Ascending aorta (tissue), 2 donors: ENCODE data around the gene ZNF143. TPM values are rescaled to one million over a fixed set of nuclear protein-coding genes. Genes with fewer than 3 reads are reported as not detected.
"Not testable (repeated sequence)": the region's sequence is repeated elsewhere in the genome, so short reads cannot be mapped to it uniquely, and the experiment has no call there.

ENCODE experiments used
- DNase-seq, 2 donors: peaks; one replicate each; pipeline ENCODE4 v3.0.0-alpha.2; 2019; ENCODE audit warnings: low spot score in 2 of 2
- H3K27ac ChIP-seq, 2 donors: fragments of 200-600 bp; sonication (generic); one replicate each; pipeline ENCODE4 v1.5.1; 2016 to 2017; ENCODE audit warnings: mild to moderate bottlenecking in 1 of 2
- H3K27me3 ChIP-seq: fragments of 200-600 bp; sonication (generic); one replicate; pipeline ENCODE4 v1.5.1; 2017
- H3K36me3 ChIP-seq, 2 donors: fragments of 200-600 bp; sonication (generic); one replicate each; pipeline ENCODE4 v1.5.1; 2016
- H3K4me1 ChIP-seq, 2 donors: fragments of 200-600 bp; sonication (generic); one replicate each; pipeline ENCODE4 v1.5.1; 2016 to 2017; ENCODE audit warnings: mild to moderate bottlenecking in 1 of 2
- H3K4me3 ChIP-seq, 2 donors: fragments of 200-600 bp; sonication (generic); one replicate each; pipeline ENCODE4 v1.5.1; 2016 to 2017; ENCODE audit warnings: mild to moderate bottlenecking in 1 of 2
- H3K9me3 ChIP-seq, 2 donors: fragments of 200-600 bp; sonication (generic); one replicate each; pipeline ENCODE4 v1.5.1; 2016
- CTCF ChIP-seq, 3 experiments: fragments of 200-600 bp in 2 of 3; fragments of 450-650 bp in 1 of 3; sonication (generic) in 2 of 3; IDR thresholded peaks; one replicate each; pipeline ENCODE4 v1.5.1; 2016 to 2019; ENCODE audit warnings: antibody characterized with exemption in 3 of 3, mild to moderate bottlenecking in 1 of 3, moderate library complexity in 1 of 3
- intact Hi-C: fragments of 100-400 bp; cut with DNase I; formaldehyde crosslinking; loops from one replicate; pipeline ENCODE4 v1.15.1; 2023
- total RNA-seq: library from RNA; depleted of rRNA; stranded (reverse); fragments of >200 nt; gene quantifications from one replicate; pipeline ENCODE4 v1.1.0, GENCODE V29; 2016

Gene ZNF143
- total RNA-seq, 1 donor from 2014 or later, result 2.7 TPM

GRCh38 chr11:9533736-9534473 lies 73.1 kb downstream of the ZNF143 start:
- Histone ChIP-seq H3K4me3 (peak overlapping the region in 1 of 2 donors; percentile 6), H3K4me1 (peaks cover 7 to 31% of the 10 kb centered on the region in 2 donors), H3K27ac (peak overlapping the region; percentile 50 to 65), H3K27me3 (no peaks in the 10 kb centered on the region), H3K36me3 (no peaks in the 10 kb centered on the region), H3K9me3 (no peaks in the 10 kb centered on the region)
- intact Hi-C loops, result loop anchor here (2.0 to 5.0 kb wide), 3 partner anchors 31 to 213 kb away; no protein-coding TSS in a partner anchor
- no peak for TF ChIP-seq CTCF (IDR thresholded peaks at IDR 0.05)
- no peak for DNase-seq

DNA sequence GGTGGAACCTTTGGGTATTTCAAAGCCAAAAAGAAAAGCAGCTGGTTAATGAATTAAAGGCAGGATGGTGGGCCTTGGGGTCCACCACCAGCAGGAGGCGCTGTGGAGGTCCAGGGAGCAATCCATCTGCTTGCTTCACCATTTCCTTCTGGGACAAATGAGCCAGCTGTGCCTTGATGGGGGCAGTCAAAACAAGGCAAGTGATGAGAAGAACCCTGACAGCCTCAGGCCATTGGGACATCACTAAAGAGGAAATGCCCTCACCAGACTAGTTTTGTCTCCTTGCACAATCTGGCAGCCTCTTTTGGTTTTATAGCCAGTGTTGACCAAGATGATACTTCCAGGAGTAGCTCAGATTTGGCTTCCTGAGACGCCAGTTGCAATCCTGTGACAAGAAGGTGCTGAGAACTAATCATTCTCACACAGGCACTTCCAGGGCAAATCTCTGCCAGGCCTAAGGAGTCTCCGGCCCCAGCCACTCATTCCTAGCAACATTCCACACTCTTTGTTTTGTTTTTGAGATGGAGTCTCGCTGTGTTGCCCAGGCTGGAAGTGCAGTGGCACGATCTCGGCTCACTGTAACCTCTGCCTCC lies 74.5 kb downstream of the ZNF143 start:
- intact Hi-C loops, result loop anchor here (2.0 kb wide), 1 partner anchor 30 kb away; no protein-coding TSS in a partner anchor
- Histone ChIP-seq H3K4me1 (peaks cover 0 to 22% of the 10 kb centered on the region in 2 donors), H3K27ac (peak overlapping the region; percentile 50 to 65), H3K9me3 (no peaks in the 10 kb centered on the region), H3K4me3 (no peak overlapping the region), H3K36me3 (no peaks in the 10 kb centered on the region), H3K27me3 (no peaks in the 10 kb centered on the region)
- peak; percentile 55 to 64 (median 57) for TF ChIP-seq CTCF (IDR thresholded peaks at IDR 0.05)
- peak; percentile 19 to 89 for DNase-seq

- Histone ChIP-seq H3K4me3 (no peak overlapping the region), H3K4me1 (peaks cover 0 to 13% of the 10 kb centered on the region in 2 donors), H3K27ac (no peak overlapping the region), H3K27me3 (no peaks in the 10 kb centered on the region), H3K9me3 (no peaks in the 10 kb centered on the region), H3K36me3 (no peaks in the 10 kb centered on the region)
- DNase-seq, result no peak
- no peak for TF ChIP-seq CTCF (IDR thresholded peaks at IDR 0.05)
- intact Hi-C loops, result no loop called here
These were observed 77.7 kb downstream of the ZNF143 start for GRCh38 chr11:9538548-9538947.

- H3K4me1 ChIP-seq, H3K36me3 ChIP-seq, H3K4me3 ChIP-seq, DNase-seq, intact Hi-C loops, H3K27ac ChIP-seq, H3K9me3 ChIP-seq, H3K27me3 ChIP-seq: not testable (repeated sequence)
These were observed 88.4 kb downstream of the ZNF143 start for GRCh38 chr11:9549216-9549615.

DNA sequence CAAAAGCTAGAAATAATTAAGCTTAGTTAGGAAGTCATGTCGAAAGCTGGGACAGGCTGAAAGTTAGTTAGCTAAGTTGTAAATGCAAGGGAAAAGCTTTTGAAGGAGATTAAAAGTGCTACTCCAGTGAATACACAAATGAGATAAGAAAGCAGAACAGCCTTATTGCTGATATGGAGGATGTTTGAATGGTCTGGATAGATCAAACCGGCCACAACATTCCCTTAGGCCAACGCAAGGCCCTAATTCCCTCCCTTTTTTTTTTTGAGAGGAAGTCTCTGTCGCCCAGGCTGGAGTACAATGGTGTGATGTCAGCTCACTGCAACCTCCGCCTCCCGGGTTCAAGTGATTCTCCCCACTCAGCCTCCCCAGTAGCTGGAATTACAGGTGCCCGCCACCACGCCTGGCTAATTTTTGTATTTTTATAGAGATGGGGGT lies 89.4 kb downstream of the ZNF143 start:
- intact Hi-C loops, result no loop called here
- no peak overlapping the region for H3K4me3 ChIP-seq
- no peak for TF ChIP-seq CTCF (IDR thresholded peaks at IDR 0.05)
- no peaks in the 10 kb centered on the region for H3K4me1 ChIP-seq
- no peaks in the 10 kb centered on the region for H3K36me3 ChIP-seq
- no peak for DNase-seq
- no peaks in the 10 kb centered on the region for H3K27me3 ChIP-seq
- no peaks in the 10 kb centered on the region for H3K9me3 ChIP-seq
- H3K27ac ChIP-seq, result no peak overlapping the region

DNA sequence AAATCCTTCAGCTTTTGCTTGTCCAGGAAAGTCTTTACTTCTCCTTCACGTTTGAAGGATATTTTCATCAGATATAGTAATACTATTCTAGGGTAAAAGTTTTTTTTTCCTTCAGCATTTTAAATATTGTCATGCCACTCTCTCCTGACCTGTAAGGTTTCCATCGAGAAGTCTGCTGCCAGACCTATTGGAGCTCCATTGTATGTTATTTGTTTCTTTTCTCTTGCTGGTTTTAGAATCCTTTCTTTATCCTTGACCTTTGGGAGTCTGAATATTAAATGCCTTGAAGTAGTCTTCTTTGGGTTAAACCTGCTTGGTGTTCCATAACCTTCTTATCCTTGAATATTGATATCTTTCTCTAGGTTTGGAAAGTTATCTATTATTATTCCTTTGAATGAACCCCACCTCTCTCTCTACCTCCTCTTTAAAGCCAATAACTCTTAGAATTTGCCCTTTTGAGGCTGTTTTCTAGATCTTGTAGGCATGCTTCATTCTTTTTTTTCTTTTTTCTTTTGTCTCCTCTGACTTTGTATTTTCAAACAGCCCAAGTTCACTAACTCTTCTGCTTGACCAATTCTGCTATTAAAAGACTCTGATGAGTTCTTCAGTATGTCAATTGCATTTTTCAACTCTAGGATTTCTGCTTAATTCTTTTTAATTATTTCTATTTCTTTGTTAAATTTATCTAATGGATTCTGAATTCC lies 100.6 kb downstream of the ZNF143 start:
- Histone ChIP-seq H3K27ac (no peak overlapping the region), H3K4me1 (peaks cover 7 to 9% of the 10 kb centered on the region in 2 donors), H3K4me3 (no peak overlapping the region), H3K36me3 (no peaks in the 10 kb centered on the region), H3K9me3 (peaks cover 0 to 14% of the 10 kb centered on the region in 2 donors), H3K27me3 (no peaks in the 10 kb centered on the region)
- TF ChIP-seq CTCF (IDR thresholded peaks at IDR 0.05), result no peak
- DNase-seq, result no peak
- intact Hi-C loops, result no loop called here
